GM19397 (cell line): ENCODE results near the gene ZSCAN32.

Experiments
- ATAC-seq: cut with Tn5 transposase; IDR thresholded peaks from one replicate; pipeline ENCODE4 v1.9.1; 2021; ENCODE audit warnings: mild to moderate bottlenecking, moderate library complexity; ENCODE audit not compliant: unreplicated experiment

The ZSCAN32 gene

DNA sequence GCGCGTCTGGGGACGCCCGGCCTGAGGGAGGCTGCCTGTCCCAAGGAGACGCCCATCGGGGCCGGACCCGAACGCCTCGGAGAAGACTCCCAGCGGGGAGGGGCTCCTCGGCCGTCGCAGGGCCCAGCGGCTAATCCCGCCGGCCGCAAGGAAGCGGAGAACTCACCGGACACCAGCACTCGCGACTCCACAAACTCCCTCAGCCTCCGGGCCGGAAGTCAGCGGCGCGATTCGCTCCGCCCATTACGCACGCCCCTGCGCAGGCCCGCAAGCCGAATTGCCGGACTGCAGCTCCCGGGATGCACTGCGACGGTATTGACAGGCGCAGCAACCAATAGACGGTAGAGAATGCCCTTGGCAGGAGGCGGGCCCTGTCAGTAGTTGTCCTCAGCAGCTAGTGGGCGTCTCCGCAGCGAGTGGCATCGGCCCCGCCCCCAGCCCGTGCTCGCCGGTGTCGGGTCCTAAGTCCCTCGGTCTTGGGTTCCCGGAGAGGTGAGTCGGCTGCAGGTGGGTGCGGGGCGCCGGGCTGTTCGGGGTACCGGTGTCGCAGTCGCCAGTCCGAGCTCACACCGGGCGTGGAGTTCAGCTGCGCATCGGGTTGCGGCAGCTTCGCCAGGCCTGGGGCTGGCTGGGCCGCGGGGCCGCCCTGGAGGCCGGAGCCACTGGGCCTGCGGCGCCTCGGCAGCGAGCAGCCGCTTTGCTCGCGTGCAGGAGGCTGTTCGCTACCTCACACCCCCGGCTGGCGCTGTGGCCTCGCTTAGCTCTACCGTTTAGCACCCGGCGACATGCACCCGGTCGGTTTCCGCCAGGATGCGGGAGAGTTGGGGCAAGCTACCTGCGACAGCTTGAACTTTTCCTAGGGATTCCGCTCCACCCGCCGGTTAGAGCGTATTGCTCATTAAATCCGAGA lies at the start of gene ZSCAN32, which contains the start of gene ZNF174:
Gene ZSCAN32 (minus strand): TSS at position 226 of the 910 bp plus-strand sequence. CDS start 3,447 bp downstream, outside the sequence.
Gene ZNF174 (plus strand): TSS at position 437 of the 910 bp plus-strand sequence. CDS start 790 bp downstream, outside the sequence.
- peak; percentile 96 for ATAC-seq

DNA sequence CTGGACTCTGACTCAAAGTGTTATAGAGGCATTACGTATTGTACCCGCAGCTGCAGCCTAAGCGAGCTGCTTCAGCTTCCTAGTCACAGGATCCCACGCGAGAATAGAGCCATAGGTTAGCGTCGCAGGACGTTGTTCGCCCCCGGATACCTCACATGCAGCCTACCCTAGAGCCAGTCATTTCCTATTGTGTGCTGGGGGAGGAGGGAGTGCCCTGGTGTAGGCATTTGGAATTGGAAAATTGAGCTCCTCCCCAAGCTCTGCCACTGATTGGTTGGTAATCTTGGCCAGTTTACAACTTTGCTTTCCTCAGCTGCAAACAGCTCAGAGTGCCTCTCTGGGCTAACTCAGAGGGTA lies 43.2 kb upstream of the ZSCAN32 start:
- peak; percentile 22 for ATAC-seq

DNA sequence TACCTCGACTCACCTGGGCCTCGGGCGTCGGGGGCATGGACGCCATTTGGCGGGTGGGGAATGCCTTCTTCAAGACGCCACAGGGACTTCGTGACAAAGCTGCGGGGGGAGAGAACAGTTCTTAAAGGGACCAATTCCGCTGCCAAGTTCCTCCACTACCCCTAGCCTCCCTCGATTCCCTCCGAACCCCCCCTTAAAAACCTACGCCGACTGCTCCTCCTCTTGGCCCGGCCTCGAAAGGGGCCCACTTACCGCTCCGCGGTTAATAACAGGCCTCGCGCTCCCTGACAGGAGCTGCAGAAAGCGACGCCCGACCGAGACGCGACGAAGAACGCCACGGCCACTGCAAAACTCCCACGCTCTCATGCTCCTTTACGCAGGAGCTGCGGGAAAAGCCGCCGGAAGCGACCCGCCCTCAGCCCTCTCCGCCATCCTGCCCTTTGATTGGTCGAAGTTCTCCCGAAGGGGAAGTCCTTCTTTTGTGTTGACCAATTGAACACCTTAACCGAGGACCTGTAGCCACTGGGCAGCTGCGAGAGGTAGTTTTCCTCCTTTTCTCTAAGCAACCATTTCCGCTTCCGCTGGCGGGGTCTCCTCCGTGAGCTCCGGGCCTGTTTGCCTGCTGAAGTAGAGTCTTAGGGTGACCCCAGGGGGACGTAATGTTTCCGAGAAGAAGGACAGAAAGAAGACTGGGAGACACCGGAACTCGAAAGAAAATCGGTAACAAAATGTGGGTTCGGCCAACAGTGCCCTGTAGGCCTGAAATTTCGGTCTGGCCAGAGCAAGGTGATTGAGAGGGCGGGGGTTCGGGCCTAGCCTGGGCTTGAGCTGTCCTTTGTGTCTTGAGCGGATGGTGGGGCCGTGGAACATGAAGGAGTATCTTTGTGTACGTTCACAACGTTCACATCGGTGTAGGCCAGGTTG lies 42.6 kb upstream of the ZSCAN32 start, which contains the start of the genes NAA60 and ZNF597:
Gene NAA60 (plus strand): TSS at position 573 of the 924 bp plus-strand sequence. CDS start 32,548 bp downstream, outside the sequence.
Gene ZNF597 (minus strand): TSS at position 397 of the 924 bp plus-strand sequence. CDS start 351 bp downstream, at position 46.
- peak; percentile 81 for ATAC-seq

DNA sequence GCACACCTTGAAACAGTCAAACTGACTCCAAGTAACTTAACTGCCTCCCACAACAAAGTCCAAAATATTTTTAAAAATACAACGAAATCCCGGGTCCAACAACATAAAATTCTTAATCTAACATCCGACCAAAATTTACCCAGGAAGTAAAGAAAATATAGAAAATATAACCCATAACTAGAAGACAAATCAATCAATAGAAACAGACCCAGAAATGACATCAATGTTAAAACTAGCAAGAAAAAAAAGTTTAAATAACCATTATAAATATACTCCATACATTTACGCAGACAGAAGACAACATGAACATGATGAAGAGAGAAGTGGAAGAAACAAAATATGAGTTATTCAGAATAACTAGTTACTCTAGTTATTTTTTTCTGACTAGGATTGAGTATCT lies 38.8 kb upstream of the ZSCAN32 start:
- ATAC-seq: no peak

DNA sequence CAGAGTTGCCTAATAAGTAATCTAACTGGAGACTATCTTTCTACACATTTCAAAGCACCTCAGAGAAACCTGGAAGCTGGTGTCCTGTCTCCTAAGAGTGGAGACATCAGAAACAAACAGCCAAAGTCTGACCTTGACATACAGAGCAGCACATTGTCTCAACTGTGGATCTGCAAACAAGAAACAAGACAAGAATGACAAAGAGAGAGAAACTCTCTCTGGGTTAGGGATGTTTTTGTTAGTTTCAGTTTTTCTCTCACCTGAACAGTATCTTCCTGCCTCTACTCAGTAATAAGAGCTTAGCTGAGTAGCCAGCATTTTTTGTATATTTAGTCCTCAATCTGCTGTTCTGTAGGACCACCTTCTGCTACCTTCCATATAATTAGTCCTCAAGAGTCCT lies 33.6 kb upstream of the ZSCAN32 start:
- ATAC-seq: no peak

DNA sequence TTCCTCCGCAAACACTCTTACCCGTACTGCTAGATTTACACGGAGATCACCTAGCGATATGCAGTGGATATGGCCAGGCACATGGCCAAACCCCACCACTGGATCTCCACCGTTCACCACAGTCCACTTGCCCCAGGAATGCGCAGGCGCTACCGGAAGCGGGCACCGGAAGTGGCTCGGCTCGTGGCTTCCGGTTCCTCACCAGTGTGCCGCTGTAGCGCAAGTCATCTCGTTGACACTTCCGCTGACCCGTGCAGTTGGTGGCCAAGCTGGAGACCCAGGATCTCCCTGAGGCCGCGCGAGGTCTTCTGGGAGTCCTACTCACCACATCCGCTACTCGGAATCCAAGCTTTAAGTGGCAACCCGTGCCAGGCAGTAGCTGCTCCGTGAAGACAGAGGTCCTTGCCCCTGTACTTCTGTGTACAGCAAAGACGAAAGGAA lies 31.0 kb upstream of the ZSCAN32 start:
- no peak for ATAC-seq

DNA sequence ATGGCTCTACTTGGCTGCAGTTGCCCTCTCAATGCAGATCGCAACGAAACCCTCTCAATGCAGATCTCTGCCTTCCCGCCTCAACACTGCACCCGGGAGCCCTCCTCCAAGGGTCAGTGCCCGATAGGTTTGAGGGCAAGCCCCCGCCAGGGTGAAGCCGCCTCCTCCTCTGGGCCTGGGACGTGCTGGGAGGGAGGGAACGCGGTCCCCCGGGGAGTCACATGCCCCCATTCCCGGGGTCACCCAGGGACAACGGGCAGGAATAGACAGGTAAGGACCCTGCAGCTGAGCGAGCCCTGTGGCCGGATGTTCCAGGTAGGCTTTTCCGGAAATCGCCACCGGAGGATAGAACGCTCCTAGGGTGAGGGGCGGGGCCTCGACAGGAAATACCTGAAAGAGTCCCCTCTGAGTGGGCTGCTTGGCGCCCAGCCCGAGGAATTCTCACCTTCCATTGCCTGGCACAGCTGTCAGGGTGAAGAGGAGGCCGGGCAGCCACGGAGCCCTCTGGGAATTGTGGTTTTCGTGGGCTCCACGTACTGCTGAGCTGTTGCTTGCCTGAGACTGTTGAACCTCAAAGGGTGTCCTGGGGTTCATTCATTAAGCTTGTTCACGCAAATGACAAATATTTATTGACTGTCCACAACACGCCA lies 13.1 kb upstream of the ZSCAN32 start:
- ATAC-seq: no peak

DNA sequence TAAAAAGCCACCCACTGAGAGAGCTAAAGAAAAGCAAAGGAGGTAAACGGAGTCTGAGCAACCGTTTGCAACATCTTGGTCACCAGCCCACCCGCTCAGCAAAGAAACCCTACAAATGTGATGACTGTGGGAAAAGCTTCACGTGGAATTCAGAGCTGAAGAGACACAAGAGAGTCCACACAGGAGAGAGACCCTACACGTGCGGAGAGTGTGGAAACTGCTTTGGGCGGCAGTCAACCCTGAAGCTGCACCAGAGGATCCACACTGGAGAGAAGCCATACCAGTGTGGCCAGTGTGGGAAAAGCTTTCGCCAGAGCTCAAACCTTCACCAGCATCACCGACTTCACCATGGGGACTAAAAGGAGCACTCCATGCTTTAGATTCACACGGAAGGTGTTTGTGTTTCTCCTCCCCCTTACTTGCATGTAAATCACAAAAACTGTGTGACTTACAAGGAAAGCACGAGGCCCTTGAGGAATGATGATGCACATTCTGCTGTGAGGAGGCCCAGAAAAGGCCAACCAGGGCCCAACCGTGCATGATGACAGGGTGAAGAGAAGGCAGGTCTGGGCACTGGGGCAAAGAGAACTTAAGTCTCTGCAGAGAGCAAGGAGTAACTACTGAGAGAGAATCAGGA lies 7.9 kb upstream of the ZSCAN32 start:
- no peak for ATAC-seq

DNA sequence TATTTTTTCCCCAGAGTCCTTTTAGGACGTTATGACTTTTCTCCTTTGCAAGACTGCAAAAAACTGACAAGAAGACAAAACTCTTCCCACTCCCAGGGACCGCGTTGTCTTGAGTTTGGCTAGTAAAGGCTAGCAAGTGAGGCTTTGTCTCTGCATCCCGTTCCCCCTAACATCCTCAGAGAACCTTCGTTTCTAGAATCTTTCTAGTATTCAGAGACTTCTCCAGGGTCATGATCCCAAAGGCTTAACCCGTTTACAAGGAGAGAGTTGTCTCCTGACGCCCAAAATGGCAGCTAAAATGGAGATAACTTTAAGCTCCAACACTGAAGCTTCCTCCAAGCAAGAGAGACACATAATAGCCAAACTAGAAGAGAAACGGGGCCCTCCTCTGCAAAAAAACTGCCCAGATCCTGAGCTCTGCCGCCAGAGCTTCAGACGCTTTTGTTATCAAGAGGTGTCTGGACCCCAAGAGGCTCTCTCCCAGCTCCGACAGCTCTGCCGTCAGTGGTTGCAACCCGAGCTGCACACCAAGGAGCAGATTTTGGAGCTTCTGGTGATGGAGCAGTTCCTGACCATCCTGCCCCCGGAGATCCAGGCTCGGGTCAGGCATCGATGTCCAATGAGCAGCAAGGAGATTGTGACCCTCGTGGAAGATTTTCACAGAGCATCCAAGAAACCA lies 1.1 kb upstream of the ZSCAN32 start:
- no peak for ATAC-seq

DNA sequence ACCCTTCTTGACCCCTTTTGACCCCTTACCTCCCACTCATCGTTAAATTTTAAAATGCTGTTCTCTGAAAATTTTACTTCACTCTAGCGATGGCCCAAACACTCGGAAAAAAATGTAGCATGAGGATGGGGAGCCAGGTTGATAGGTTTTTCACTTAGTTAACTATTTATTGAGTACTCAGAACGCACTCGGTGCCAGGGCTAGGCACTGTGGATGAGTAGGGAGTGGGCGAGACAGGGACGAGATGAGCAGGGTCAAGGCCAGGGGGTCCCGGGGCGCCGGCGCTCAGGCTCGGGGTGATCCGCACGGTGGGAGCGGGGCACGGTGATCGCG lies 392 bp downstream of the ZSCAN32 start:
- ATAC-seq: no peak

DNA sequence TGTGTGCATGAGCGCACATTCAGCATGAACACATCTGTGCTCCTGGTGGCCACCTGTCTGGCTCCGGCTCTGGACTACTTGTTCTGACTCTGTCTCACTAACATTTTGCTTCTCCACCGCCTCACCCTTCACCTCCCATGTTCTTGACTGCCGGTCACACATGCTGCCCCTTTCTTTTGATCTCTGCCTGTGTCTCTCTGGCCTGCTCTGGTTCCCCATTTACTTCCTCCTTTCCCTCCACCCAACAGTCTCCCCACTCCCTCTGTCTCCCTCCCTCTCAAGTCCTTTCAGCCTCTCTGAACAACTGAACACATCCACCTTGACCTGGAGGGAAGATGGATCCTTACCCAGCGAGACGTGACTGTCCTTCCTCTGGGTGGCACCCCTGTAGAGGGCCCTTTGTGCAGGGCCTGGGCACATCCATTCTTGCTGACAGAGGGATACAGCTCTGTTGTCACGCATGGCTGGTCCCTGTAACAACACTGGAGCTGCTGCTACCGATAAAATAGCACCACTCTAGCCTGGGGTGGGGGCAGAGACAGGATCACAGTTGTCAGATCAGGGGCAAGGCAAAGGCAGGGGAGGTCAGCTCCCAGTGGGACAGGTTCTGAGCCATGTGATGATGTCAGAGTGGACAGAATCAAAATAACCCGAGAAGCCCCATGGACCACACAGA lies 11.0 kb downstream of the ZSCAN32 start:
- no peak for ATAC-seq

DNA sequence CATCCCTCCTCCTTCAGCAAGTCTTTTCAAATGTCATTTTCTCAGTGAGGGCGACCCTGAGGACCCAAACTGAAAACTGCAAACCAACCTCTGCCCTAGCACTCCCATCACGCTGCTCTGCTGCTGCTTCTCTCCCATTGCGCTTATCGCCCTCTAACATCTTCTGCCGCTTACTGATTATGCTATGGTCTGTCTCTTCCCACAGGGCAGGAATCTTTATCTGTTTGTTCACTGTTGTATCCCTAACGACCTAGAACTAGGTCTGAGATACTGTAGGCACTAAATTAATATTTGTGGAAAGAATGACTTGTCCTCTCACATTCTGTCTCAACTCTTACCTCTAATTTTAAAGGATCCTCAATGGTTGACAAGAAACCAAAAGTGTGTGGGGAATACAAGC lies 12.5 kb downstream of the ZSCAN32 start:
- ATAC-seq: no peak

DNA sequence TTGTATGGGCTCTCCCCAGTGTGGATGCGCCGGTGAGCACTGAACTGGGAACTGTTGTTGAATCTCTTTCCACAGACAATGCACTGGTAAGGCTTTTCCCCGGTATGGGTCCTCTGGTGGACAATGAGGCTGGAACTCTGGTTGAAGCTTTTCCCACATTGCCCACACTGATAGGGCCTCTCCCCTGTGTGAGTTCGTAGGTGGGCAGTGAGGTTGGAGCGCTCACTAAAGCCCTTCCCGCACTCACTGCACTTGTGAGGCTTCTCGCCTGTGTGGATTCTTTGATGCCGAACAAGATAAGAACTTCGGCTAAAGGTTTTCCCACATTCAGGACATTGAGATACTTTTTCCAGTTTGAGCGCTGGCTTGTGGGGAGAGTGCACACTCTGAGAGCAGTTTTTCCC lies 17.8 kb downstream of the ZSCAN32 start:
- ATAC-seq: no peak

DNA sequence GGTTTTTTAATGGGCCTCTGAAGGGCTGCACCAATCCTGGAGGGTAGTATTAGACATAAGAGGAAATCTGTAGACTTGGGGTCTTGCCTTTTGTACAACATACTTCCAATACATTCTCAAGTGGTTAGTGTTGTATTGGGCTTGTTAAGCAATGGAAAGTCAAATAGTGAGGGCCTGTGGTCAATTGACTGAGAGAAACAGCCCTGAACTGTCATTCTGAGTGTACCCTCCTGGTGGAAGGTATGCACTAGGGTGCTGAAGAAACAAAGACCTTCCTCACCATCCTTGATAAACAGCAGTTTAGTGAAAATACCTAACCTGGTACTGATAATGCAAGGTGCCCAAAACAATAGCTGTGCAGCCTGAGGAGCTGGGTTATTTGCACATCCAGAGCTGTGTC lies 22.9 kb downstream of the ZSCAN32 start:
- ATAC-seq: no peak

DNA sequence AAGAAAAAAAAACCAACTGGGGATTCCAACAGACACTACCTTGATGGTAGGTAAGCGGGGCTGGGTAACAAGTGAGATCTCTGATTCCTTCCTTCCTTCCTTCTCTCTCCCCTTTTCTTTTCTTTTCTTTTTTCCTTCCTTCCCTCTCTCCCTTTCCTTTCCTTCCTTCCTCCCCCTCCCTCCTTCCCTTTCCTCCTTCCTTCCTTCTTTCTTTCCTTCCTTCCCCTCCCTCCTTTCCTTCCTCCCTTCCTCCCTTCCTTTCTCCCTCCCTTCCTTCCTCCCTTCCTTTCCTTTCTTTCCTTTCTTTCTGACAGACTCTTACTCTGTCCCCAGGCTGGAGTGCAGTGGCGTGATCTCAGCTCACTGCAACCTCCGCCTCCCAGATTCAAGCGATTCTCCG lies 25.1 kb downstream of the ZSCAN32 start:
- no peak for ATAC-seq

DNA sequence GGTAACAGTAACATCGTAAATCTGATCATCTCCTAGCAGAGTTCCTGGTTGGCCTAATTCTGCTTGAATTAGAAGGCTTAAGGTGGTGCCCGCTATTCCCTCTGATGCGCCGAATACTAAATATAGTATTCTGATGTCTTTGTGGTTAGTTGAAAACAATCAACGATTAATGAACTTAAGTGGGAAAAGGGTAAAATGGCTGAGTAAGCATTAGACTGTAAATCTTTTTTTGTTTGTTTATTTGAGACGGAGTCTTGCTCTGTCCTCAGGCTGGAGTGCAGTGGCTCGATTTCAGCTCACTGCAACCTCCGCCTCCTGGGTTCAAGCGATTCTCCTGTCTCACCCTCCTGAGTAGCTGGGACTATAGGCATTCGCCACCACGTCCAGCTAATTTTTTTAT lies 31.7 kb downstream of the ZSCAN32 start:
- no peak for ATAC-seq

DNA sequence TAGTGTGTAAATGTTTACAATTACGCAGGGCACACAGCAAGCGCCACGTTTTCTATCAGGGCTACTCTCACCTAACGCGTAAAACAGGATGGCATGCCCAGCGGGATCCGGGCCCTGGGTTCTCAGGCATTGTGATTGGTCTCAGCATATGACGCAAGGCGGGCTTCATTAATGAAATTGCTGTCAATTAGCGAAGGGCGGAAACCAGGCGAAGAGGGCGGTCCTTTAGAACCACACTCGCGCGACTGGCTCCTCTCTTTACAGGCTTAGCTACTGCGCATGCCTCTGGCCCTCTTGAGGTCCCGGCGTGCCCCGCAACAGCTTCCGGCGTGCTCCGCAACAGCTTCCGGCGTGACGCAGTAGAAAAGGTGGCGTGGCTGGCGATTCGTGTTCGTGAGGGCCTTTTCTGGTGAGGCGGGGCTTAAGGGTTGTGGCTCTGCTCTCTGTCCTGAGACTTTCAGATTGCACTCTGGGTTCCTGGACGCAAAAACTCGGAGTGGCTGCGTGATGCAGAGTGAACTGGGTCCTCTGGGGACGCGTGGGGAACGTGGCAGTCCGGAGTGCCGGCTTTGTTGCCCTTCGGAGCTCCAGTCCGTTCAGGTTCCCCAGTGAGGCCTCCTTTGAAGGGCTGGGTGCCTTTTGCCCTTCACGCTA lies 35.9 kb downstream of the ZSCAN32 start:
- ATAC-seq: peak; percentile 83

DNA sequence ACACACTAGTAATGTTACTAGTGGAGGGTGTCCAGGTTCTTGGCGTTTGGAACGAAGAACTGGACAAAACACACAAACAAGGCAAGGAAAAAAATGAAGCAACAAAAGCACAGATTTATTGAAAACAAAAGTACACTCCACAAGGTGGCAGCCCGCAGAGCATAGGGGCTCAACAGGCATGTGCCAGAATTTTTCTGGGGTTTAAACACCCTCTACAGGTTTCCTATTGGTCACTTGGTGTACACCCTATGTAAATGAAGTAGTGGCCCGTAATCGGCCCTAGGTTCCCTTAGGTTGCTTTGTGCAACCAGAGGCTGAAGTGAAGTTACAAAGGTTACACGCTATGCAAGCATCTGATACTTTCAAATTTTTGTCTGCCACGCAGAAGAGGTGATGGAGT lies 37.0 kb downstream of the ZSCAN32 start:
- no peak for ATAC-seq

DNA sequence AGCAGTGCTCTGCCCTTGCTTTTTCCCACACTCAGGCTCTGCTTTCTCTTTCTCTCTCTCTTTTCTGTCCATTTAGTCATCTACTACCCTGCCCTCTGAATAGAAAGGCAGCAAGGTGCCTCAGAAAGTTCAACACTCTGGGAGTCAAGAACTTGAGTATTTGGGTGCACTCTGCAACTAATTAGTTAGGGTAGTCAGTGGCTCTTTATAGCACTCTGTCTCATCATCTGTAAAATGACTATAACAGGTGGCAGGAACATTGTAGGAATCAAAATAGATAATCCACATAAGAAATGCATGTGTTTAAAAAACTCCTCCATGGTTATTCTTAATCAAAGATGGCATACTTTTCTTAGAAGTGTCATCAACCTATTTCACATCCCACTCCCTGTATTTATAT lies 37.9 kb downstream of the ZSCAN32 start:
- no peak for ATAC-seq
